LHCN-M2 (cell line): ENCODE results near the gene NCAM1. TPM values are rescaled to one million over a fixed set of nuclear protein-coding genes. Genes with fewer than 3 reads are reported as not detected.

Source experiments
- DNase-seq: peaks from one replicate; pipeline ENCODE4 v3.0.0-alpha.2; 2012; ENCODE audit warnings: low read depth
- total RNA-seq: library from RNA; depleted of rRNA; stranded (reverse); fragments of >200 nt; gene quantifications from 2 replicates; pipeline ENCODE4 v1.2.3, GENCODE V29; 2014

NCAM1 gene
- total RNA-seq, 1 experiment from 2014 or later = 38.7 TPM

- DNase-seq = peak; percentile 78
Observed at GRCh38 chr11:113085446-113085845, 124.2 kb downstream of the NCAM1 start.

- no peak for DNase-seq
Observed at GRCh38 chr11:113087706-113088105, 126.5 kb downstream of the NCAM1 start.

GRCh38 chr11:113090716-113091480 lies 129.7 kb downstream of the NCAM1 start:
- no peak for DNase-seq

- peak; percentile 34 for DNase-seq
Observed at GRCh38 chr11:113091481-113091780, 130.2 kb downstream of the NCAM1 start.

- DNase-seq = no peak
Observed at GRCh38 chr11:113096648-113097047, 135.4 kb downstream of the NCAM1 start.

GRCh38 chr11:113103932-113104690 lies 142.9 kb downstream of the NCAM1 start:
- no peak for DNase-seq

GRCh38 chr11:113104691-113105251 lies 143.6 kb downstream of the NCAM1 start:
- DNase-seq = no peak

- DNase-seq = peak; percentile 40
Observed at GRCh38 chr11:113105592-113105991, 144.4 kb downstream of the NCAM1 start.

- peak; percentile 98 for DNase-seq
Observed at GRCh38 chr11:113106507-113106906, 145.3 kb downstream of the NCAM1 start.

- peak; percentile 60 for DNase-seq
Observed at GRCh38 chr11:113110046-113110445, 148.8 kb downstream of the NCAM1 start.

- DNase-seq = no peak
Observed at GRCh38 chr11:113111156-113111555, 149.9 kb downstream of the NCAM1 start.

GRCh38 chr11:113112307-113112706 lies 151.1 kb downstream of the NCAM1 start:
- no peak for DNase-seq

GRCh38 chr11:113113801-113114704 lies 152.8 kb downstream of the NCAM1 start:
- DNase-seq = peak; percentile 69

GRCh38 chr11:113114705-113115027 lies 153.4 kb downstream of the NCAM1 start:
- no peak for DNase-seq

GRCh38 chr11:113118104-113118503 lies 156.9 kb downstream of the NCAM1 start:
- no peak for DNase-seq

- DNase-seq = peak; percentile 42
Observed at GRCh38 chr11:113119074-113119473, 157.9 kb downstream of the NCAM1 start.

GRCh38 chr11:113119966-113120736 lies 158.9 kb downstream of the NCAM1 start:
- no peak for DNase-seq

- no peak for DNase-seq
Observed at GRCh38 chr11:113121746-113122145, 160.5 kb downstream of the NCAM1 start.

GRCh38 chr11:113124006-113124405 lies 162.8 kb downstream of the NCAM1 start:
- DNase-seq = no peak

- DNase-seq = no peak
Observed at GRCh38 chr11:113124578-113124977, 163.4 kb downstream of the NCAM1 start.
